Activated T-helper 1 cell treated with Interleukin-2 at 50 U/mL for 16 hours (primary cell): Measurements from ENCODE around the gene DIP2C.
"Not testable (repeated sequence)": the region's sequence is repeated elsewhere in the genome, so short reads cannot be mapped to it uniquely, and the experiment has no call there.

Experiments
- DNase-seq: peaks from one replicate; pipeline ENCODE4 v3.0.0-alpha.2; 2020; ENCODE audit warnings: low read depth

Gene DIP2C

DNA sequence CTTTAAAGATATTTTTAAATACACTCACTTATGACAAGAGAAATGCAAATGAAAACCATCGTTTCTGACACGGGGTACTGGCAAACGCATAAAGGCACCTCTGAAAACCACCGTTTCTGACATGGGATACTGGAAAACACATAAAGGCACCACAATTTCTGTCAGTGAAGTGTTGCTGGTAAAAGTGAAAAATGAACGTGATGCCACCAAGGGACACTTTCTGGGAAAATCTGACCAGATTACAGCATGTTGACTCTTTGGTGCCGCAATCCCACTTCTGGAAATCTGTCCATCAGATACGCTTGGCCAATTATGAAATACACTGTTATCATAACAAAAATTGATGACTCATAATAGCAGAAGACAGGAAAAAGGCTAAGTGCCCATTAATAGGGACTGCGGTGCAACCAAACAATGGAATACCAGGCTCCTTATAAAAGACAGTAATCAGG, 422.5 kb downstream of the DIP2C start:
- DNase-seq: no peak

DNA sequence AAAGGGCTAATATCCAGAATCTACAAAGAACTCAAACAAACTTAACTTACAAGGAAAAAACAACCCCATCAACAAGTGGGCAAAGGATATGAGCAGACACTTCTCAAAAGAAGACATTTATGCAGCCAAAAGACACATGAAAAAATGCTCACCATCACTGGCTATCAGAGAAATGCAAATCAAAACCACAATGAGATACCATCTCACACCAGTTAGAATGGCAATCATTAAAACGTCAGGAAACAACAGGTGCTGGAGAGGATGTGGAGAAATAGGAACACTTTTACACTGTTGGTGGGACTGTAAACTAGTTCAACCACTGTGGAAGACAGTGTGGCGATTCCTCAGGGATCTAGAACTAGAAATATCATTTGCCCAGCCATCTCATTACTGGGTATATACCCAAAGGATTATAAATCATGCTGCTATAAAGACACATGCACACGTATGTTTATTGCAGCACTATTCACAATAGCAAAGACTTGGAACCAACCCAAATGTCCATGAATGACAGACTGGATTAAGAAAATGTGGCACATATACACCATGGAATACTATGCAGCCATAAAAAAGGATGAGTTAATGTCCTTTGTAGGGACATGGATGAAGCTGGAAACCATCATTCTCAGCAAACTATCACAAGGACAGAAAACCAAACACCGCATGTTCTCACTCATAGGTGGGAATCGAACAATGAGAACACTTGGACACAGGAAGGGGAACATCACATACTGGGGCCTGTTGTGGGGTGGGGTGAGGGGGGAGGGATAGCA, 423.5 kb downstream of the DIP2C start:
- not testable (repeated sequence) for DNase-seq

DNA sequence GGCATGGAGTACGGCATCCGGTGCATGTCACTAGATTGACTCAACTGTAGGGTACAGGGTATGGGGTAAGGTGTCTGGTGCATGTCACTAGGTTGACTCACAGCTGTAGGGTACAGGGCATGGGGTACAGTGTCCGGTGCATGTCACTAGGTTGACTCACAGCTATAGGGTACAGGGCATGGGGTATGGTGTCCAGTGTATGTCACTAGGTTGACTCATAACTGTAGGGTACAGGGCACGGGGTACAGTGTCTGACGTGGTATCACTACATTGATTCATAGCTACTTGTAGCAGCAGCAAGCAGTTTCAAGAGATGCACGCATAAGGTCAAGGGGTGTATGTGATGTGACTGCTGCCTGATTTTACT, 424.4 kb downstream of the DIP2C start:
- DNase-seq: not testable (repeated sequence)

DNA sequence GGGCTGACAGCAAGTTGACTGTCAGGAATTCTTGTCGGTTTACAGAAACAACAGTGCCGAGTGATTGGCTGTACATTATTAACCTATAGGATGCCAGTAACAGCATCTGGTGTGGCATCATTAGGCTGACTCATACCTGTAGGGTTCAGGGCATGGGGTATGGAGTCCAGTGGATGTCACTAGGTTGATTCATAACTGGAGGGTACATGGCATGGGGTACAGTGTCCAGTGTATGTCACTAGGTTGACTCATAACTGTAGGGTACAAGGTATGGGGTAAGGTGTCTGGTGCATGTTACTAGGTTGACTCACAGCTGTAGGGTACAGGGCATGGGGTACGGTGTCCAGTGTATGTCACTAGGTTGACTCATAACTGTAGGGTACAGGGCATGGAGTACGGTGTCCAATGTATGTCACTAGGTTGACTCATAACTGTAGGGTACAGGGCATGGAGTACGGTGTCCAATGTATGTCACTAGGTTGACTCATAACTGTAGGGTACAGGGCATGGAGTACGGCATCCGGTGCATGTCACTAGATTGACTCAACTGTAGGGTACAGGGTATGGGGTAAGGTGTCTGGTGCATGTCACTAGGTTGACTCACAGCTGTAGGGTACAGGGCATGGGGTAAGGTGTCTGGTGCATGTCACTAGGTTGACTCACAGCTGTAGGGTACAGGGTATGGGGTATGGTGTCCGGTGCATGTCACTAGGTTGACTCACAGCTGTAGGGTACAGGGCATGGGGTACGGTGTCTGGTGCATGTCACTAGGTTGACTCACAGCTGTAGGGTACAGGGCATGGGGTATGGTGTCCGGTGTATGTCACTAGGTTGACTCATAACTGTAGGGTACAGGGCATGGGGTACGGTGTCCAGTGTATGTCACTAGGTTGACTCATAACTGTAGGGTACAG, 425.1 kb downstream of the DIP2C start:
- not testable (repeated sequence) for DNase-seq

DNA sequence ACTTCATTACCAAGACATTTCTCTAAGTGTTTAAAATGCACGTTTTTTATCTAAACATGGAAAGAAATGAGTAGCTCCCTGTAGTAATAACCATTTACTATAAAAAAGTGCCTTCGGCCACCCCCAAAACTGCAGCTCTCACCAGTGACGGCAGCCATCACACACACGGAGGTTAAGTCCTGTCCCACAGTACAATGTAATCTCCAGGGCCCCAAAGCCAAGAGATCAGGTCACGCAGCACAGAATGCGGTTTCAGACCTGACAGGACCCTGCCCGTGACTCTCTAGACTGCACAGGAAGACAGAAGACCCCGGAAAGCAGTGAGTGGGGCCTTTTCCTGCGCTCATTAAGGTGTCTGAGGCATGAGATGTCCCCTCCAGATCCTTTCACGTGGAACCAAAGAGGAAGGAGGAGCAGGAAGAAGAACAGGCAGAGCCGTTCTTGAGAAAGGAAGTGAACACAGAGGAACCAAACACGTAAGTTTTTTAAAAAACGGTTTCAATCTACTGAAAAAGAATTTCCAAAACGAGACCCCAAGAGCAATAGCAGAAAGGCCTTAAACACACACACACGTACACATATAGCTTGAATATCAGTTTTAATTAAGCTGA, 428.5 kb downstream of the DIP2C start:
- DNase-seq: no peak

DNA sequence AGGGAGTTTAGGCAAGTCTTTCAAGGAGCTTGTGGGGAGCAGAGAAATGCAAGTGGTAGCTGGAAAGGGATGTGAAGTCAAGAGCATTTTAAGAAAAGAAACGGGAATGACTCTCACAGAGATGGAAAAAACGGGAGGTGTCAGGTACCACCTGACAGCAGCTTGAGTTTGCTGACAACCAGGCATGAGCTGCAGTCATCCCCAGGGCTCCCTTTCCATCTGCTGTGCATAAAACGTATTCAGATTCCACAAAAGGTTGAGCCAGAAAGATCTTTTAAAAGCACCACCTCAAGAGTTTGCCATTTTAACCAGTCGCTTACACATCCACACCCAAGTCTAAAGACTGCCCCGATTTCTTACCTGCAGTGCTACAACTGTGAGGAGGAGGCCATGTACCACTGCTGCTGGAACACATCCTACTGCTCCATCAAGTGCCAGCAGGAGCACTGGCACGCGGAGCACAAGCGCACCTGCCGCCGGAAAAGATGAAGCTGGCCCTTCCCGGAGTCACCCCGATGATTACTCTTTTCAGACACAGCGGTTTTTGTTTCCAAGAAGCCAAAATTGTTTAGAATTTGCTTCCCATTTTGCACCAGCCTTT, 437.4 kb downstream of the DIP2C start:
- DNase-seq: no peak

DNA sequence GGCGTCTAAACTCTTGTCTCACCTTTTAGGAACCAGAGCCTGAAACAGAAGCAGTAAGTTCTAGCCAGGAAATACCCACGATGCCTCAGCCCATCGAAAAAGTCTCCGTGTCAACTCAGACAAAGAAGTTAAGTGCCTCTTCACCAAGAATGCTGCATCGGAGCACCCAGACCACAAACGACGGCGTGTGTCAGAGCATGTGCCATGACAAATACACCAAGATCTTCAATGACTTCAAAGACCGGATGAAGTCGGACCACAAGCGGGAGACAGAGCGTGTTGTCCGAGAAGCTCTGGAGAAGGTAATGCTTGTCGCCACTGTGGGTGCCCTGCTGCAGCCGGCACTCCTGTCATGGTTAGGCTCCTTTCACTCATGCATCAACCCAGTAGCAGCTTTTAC, 441.2 kb downstream of the DIP2C start:
- DNase-seq: no peak

DNA sequence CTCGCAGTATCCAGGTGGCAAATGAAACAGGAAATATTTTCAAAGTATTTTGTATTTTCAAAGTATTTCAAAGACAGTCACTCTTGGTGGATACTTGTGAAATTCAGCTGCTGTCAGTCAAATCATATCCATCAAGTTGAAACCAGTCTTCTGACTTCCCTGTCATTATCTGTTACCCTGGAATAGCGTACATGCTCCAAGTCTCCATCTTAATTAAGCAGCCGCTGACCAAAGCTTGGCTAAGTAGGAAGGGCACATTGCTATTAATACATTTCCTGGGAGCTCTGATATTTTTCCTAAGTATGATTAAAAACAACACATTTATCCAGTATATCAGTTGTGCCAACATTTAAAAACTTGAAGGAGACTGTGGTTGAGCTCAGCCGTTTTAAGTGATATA, 442.0 kb downstream of the DIP2C start:
- DNase-seq: no peak

DNA sequence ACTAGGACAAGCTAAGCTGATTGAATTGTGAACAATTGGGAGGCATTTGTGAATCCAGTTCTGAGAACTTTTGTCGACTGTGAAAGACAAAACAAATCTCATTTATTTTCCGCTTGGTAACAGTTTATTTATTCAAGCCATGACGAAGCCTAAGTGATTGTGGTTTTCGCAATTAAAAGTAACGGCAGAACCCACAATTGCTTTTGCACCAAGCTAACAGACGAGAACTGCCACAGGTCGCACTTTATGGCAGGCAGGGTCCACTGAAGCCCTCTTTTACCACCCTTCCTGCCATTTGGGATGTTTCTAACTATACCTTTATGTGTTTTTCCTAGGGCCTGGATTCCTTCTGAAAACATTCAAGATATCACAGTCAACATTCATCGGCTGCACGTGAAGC, 443.0 kb downstream of the DIP2C start:
- DNase-seq: no peak

DNA sequence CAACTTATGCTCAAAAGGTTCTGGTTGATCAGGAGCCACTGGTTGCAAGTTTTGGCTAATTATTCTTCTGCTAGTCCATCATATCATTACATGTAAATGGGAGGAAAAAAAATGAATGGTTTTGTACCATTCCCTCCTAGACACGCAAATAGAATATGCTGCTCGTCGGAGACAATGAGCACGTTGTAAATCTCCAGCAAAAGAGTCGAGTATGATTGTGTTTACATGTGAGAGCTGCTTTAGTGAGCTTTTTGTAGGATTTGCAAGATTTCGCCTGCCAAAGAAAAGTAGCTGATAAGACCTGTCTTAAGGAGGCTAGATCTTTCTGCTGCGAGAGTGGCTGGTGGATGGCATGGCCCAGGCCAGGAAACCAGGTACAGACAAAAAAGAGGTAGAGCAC, 445.2 kb downstream of the DIP2C start:
- no peak for DNase-seq

DNA sequence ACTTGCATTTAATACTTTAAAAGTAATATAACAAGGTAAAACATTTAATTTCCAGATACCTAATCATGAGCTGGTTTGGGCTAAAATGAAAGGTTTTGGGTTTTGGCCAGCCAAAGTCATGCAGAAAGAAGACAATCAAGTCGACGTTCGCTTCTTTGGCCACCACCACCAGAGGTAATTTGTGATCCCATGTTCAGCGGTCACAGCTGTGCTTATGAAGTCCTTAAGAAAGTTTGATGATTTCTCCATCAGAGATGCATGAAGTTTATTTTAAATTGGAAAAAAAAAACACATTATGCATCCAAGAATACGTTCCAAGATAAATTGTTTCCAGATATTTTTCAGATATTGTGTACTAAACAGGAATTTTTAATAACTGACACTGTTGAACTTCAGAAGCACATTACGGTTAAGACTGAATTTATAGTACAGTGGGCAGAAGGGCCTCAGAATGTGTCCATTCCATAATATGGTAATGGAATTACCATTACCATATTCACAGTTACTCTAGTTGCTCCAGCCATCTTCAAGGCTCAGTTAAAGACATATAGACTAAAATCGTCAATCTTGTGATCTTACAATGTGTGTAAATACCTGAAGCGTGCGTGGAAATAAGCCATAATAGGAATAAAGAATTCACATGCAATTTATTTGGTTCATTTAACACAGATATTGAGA, 447.4 kb downstream of the DIP2C start:
- no peak for DNase-seq

DNA sequence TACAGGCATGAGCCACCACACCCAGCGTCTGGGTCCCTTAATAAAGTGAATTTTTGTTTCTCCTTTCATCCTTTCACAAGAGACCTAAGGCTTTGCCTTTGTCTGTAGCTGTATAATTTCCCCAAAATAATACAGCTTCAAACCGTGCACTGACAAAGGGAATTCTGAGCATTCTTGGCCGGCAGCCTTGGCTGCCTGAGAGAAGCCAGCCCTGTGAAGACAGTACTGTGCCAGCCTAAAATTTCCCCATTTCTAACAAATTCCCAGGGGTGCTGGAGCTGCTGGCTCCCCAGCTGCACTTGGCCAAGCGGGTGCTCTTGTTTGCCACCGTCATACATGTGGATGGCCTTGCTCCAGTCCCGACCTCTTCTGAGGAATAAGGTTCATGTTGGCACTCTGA, 448.0 kb downstream of the DIP2C start:
- no peak for DNase-seq

DNA sequence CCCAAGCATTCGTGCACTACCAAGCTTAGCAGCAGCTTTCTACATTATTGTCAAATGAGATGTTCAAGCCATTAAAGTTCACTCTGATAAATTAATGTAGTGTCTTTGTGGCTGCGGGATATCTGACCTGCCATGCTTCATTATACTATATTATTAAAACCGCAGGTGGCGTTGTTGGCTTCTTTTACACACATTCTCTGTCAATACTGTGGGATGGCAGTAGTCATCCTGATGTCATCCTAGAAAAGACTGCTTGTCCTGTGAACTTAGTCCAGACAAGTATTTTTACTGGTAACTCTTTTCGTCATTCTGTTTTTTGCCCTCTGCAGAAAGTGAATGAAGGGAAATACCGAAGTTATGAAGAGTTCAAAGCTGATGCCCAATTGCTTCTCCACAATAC, 450.4 kb downstream of the DIP2C start:
- DNase-seq: no peak

DNA sequence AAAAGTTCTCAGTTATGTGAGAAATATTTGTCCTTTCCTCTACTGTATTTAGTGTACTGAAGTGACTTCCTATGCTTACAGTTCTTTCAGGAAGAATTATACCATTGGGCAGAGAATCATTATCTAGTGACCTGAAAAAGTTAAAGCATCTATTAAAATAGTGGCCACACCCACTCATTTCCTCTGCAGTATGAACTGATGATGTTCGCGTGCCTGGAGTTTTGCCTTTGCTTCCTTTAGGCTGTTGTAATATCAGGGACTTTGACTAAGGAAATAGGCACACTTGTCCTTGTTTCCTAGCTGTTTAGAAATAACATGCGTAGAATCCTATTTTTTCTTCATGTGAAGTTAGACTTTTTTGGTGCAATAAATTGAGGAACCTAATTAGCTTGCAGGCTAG, 453.6 kb downstream of the DIP2C start:
- DNase-seq: no peak

DNA sequence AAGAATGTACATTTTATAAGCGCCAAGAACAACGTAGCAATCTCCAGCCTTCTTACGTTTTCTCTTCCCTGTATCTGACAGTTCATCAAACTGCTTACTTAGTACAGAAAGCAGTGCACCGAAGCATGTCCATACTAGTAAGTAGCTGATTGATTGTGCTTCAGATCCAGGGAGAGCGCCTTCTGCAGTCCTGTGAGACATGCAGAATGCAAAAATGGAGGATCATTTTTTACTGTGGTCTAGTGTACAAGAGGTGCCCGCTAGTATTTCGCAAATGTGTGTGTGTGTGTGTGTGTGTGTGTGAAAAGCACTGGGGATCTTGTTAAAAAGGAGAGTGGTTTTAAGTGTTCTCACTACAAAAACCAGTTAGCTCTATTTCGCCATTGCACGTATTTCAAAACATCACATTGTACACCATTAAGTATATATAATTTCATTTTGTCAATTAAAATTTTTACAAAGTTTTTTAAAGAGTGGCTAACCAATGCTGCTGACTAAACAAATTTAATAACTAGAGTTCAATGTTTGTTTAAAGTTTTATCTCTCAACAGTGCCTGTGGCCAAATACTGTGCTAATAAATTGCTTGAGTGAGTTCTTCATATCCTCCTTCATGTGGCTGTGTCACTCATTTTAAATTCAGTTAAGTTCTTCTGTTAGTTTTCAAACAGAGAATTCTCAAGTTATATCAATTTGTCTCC, 454.6 kb downstream of the DIP2C start:
- no peak for DNase-seq

DNA sequence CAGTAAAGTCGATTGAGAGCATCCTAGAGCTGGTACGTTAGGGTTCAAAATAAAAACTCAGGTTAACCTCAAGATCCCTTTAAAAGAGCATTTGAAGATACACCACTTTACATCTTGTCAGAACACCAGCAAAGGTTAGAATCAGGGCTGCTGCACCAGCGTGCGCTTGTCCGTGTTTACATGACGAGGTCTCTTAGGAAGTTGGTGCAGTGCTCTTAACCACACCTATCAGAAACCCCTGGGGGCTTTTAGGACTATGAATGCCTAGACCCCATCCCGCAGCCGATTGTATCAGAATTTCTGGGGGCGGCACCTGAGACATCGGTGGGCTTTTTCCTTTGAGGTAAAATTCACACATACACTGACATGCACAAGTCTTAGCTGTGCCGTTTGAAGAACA, 456.6 kb downstream of the DIP2C start:
- no peak for DNase-seq

DNA sequence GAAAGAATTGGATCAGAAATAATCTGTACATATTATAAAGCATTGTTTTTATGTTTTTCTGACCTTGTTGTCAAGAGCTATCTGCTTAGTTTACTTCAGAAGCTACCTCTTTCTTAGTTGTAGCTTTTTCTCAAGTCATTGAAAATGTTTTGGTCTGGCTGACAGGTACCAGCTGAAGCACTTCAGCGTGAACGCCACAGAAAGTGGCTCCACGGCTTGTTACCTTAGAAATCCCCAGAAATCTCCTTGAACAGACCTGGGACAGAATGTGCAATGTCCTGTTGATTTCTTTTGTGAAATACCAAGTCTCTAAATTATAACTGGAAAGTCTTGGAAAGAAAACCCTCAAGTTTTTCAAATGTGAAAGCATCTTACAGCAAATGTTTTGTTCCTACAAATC, 457.4 kb downstream of the DIP2C start:
- DNase-seq: no peak

DNA sequence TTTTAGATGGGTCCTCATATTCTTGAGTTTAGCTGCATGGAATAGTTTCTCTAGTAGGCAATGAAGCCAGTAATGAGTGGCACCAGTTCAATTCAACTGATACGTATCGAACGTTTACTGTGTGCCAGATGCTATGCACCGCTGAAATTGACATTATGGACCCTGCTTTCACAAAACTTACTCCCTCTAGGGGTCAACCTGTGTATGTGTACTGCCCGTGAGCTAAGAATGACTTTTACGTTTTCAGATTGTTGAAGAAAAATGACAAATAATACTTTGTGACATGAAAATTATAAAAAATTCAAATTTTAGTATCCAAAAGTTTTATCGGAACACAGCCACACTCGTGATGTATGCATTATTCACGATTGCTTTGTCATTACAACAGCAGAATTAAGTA, 458.7 kb downstream of the DIP2C start:
- no peak for DNase-seq

DNA sequence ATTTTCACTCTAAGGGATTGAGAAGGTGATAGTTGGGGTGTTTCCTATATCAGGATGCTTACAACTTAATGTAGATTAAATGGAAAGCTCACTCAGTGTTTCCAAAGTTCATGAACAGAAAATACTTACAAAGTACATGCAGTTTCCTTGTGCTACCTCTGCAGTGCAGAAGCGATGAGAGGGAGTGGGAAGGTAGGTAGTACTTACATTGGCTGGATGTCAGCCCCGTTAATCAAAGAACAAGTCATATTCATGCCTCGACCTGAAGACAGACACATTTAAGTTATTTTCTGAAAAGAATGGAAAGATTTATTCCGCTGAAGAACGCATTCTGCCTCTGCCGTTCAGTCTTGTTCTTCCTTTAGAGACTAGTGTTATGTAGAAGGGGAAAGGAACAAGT, 461.1 kb downstream of the DIP2C start:
- DNase-seq: no peak

DNA sequence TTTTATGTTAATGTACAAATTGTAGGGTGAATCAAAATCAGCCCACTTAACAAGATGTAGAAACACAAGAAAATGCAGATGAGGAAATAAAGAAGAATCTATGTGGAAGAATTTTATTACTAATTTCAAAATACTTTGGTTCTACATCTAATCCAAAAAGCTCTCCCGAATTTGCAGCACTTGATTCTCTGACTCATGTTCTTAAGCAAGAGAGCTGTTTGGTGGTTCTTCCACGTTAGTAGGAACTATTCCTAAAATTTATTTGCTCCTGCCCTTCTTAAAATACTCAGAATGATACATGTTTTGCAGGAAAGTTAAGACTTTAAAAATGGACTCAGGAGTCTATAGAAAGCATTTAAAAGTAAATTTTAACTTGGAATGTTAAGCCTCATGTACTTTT, 462.5 kb downstream of the DIP2C start:
- DNase-seq: no peak

DNA sequence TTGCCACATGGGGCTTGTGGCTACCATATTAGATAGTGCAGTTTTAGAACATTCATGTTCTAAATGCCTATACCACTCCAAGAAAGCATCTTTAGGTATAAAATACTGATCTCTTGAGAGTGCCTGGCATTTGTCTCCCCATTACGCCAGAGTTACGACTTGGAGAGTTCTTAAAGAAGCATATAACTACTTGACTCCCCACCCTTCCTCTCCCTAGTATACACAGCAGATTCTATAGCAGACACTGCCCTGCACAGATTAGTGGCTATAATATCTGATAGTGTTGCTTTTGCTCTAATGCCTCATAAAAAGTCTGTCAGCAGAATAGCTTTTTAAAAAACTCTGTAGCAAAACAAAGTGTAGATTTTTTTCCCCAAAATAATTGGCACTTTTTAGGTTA, 463.4 kb downstream of the DIP2C start:
- DNase-seq: no peak
